Psoas muscle (tissue), 8 donors: Measurements from ENCODE around the gene ASB13. TPM values are rescaled to one million over a fixed set of nuclear protein-coding genes. Genes with fewer than 3 reads are reported as not detected.

Source experiments
- ATAC-seq, 4 donors: fragments of 200-7000 bp; cut with Tn5 transposase; one replicate each; pipeline ENCODE4 v1.9.1; 2020; ENCODE audit warnings: moderate library complexity in 3 of 4, mild to moderate bottlenecking in 2 of 4
- DNase-seq, 2 donors: peaks; one replicate each; pipeline ENCODE4 v3.0.0-alpha.2; 2020
- H3K27ac ChIP-seq: fragments of 200-600 bp; one replicate; pipeline ENCODE4 v1.8.0; 2022
- H3K27me3 ChIP-seq, 3 donors: fragments of 200-600 bp in 1 of 3; one replicate each; pipeline versions ENCODE4 v1.6.1 to v1.8.0; 2013 to 2022; ENCODE audit warnings: low read length in 2 of 3, mild to moderate bottlenecking in 2 of 3, moderate library complexity in 1 of 3; ENCODE audit not compliant: insufficient read depth in 3 of 3
- H3K36me3 ChIP-seq, 2 donors: fragments of 200-600 bp in 1 of 2; one replicate each; pipeline versions ENCODE4 v1.6.1 to v1.8.0; 2013 to 2022; ENCODE audit warnings: low read depth in 1 of 2, mild to moderate bottlenecking in 1 of 2, moderate library complexity in 1 of 2; ENCODE audit not compliant: insufficient read depth in 1 of 2
- H3K4me1 ChIP-seq: fragments of 200-600 bp; one replicate; pipeline ENCODE4 v1.8.0; 2022
- H3K4me3 ChIP-seq: fragments of 200-600 bp; one replicate; pipeline ENCODE4 v1.8.0; 2022; ENCODE audit warnings: mild to moderate bottlenecking
- H3K9me3 ChIP-seq: fragments of 200-600 bp; one replicate; pipeline ENCODE4 v1.8.0; 2022
- WGBS, 3 donors: extraction: QIAGEN DNeasy Blood & Tissue Kit; methylation state at CpG; one replicate each; pipeline versions ENCODE4 v1.1.6 to v1.1.7; 2013; 5-methylcytosine and 5-hydroxymethylcytosine counted together
- intact Hi-C, 2 donors: fragments of 100-400 bp; cut with DNase I; formaldehyde crosslinking; loops; one replicate each; pipeline versions ENCODE4 v1.11.0 to v1.14.2; 2022
- polyA plus RNA-seq, 3 donors: library from polyadenylated mRNA; stranded (reverse); fragments of 200-250 nt; gene quantifications; one replicate each; pipeline ENCODE4 v1.2.3, GENCODE V29; 2013
- total RNA-seq, 4 donors: library from RNA; stranded (reverse); fragmentation: NEBNext Ultra II Directional in 2 of 4; extraction: Animal tissue kit (Norgen Biotek cat#: 25700) in 2 of 4; gene quantifications; one replicate each; pipeline versions ENCODE4 v1.2.1 to v1.2.4, GENCODE V29; 2021 to 2023
- TF ChIP-seq, protein P1 (sequence below): fragments of 200-600 bp; IDR thresholded peaks from one replicate; pipeline ENCODE4 v1.8.0; 2022; ENCODE audit warnings: antibody characterized with exemption
- donor health status: healthy with polysubstance abuse.
- donor health status: DM: no; HTN: no; CAD: no; lungs with moderate emphysema.
- donor health status: Bipolar disorder and iron deficiency.
- donor health status: healthy.
- donor health status: DM: yes; HTN: yes; CAD: no.
- donor health status: DM: no; HTN: no; CAD: no.
- donor health status: DM: no; HTN: no; CAD: no.
- donor health status: DM: yes; HTN: yes; CAD: no.

The ASB13 gene
- total and polyA plus RNA-seq, 7 donors: 9.8 to 20.8 (median 14.2) TPM

DNA sequence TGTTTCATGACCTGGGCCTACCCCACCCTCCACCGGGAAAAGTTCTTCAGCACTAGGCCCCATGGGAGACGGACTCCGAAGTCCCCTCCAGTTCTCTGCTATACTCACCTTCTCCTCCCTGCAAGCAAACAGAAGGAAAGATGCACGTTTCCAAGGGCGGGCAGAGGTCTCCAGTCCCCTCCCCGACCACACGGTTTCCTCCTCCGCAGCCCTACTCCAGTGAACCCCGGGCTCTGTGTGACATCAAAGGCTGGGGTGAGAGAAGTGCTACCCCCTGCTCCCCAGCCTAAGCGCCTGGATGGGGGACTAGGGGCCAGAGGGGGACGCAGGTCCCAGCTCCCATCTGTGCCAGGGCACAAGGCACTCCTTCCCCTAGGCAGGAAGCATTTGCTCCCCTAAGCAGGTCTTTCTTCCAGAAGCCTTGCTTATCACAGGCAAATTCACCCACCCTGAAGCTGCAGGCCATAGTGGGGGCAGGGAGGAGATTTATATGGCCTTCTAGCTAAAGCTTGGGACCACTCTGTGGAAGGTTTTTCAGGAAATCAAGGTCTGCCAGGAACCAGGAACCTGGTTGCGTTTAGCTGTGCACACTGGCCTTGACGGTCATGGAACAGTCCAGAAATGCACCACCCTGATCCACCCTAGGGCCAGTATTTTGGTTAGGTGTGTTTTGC is 52.8 kb downstream of the ASB13 start:
- no peak overlapping the region for H3K27ac ChIP-seq
- H3K9me3 ChIP-seq: no peaks in the 10 kb centered on the region
- intact Hi-C loops: loop anchor here in 1 of 2 donors (5.0 kb wide), 1 partner anchor 151 kb away; no protein-coding TSS in a partner anchor
- DNase-seq (peak in 1 of 2 donors; percentile 20), ATAC-seq (no peak)
- TF ChIP-seq, protein P1, sequence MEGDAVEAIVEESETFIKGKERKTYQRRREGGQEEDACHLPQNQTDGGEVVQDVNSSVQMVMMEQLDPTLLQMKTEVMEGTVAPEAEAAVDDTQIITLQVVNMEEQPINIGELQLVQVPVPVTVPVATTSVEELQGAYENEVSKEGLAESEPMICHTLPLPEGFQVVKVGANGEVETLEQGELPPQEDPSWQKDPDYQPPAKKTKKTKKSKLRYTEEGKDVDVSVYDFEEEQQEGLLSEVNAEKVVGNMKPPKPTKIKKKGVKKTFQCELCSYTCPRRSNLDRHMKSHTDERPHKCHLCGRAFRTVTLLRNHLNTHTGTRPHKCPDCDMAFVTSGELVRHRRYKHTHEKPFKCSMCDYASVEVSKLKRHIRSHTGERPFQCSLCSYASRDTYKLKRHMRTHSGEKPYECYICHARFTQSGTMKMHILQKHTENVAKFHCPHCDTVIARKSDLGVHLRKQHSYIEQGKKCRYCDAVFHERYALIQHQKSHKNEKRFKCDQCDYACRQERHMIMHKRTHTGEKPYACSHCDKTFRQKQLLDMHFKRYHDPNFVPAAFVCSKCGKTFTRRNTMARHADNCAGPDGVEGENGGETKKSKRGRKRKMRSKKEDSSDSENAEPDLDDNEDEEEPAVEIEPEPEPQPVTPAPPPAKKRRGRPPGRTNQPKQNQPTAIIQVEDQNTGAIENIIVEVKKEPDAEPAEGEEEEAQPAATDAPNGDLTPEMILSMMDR: no peak
- 83 to 84% (median 83%) methylated on average over 13 of the region's 13 CpGs for WGBS, 3 donors
- peaks cover 28% of the 10 kb centered on the region for H3K4me1 ChIP-seq
- no peak overlapping the region for H3K4me3 ChIP-seq
- H3K27me3 ChIP-seq: no peaks in the 10 kb centered on the region
- H3K36me3 ChIP-seq: no peaks in the 10 kb centered on the region

DNA sequence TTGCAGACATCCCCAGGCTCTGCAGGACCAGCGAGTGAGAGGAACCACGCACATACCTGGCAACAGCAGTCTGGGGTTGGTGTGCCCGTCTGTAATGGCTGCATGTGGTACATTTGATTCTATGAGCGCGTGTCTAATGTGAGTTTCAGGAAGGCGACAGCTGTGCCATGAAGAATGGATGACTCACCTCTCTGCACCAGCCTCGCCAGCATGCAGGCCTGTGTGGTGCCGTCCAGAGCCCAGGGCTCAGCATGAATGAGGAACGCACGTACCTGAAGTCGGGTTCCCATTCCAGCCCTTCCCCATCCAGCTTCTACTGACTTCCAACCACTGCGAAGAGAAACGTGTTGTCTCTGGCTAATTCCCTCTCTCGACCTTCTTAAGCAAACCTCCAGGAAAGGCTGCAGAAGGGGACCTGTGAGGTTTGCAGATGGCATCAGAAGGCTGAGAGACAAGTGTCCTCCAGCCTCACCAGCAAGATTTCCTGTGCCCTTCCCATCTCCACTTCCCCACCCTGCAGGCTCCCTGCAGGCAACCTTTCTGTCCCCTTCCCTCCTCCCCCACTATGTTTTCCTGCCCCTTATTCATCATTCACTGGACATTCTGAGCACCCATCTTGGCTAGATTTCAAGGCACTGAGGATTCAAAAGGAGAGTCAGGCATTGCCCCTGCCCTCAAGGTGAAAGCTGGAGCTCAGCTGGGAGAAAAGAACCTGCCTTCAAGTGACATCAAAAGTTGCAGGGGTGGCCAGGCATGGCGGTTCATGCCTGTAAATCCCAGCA is 54.3 kb downstream of the ASB13 start:
- intact Hi-C loops: loop anchor here in 1 of 2 donors (5.0 kb wide), 1 partner anchor 150 kb away; no protein-coding TSS in a partner anchor
- H3K27ac ChIP-seq: no peak overlapping the region
- TF ChIP-seq, protein P1: no peak
- H3K36me3 ChIP-seq: no peaks in the 10 kb centered on the region
- H3K9me3 ChIP-seq: no peaks in the 10 kb centered on the region
- H3K27me3 ChIP-seq: no peaks in the 10 kb centered on the region
- no peak overlapping the region for H3K4me3 ChIP-seq
- DNase-seq (peak in 1 of 2 donors; percentile 47), ATAC-seq (peak; percentile 57 to 76 (median 64))
- peaks cover 24% of the 10 kb centered on the region for H3K4me1 ChIP-seq
- WGBS, 3 donors: 60 to 76% (median 60%) methylated on average over 15 of the region's 15 CpGs

DNA sequence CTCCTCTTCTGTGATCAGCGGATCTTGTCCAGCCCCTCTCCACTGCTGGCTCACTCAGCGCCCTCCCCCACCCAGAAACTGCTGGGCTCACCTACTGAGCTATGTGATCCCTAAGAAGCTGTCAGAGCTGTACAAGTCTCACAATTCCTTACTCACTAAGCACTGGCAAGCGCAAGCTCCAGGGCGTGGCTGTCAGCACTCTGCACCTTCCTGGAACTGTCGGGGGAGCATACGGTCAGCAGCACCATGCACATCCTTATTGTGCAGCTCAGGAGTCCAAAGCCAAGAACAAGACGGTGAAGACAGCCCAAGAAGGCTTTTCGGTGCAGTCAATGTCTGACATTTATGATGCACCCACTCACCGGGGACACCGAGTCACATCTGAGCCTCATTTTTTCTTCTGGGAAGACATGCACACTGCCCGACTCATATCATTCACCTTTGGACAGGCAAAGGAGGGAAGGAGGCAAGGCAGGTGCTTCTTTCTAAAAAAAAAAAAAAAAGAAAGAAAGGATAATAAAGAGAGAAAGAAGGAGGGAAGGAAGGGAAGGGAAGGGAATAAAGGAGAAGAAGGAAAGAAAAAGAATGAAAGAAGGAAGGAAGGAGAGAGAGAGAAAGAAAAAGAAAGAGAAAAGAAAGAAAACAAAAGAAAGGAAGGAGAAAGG is 56.3 kb downstream of the ASB13 start:
- no peaks in the 10 kb centered on the region for H3K27me3 ChIP-seq
- H3K27ac ChIP-seq: peak overlapping the region; percentile 47
- intact Hi-C loops: loop anchor here in 1 of 2 donors (5.0 kb wide), 1 partner anchor 148 kb away; no protein-coding TSS in a partner anchor
- H3K4me3 ChIP-seq: no peak overlapping the region
- WGBS, 3 donors: 53 to 67% (median 64%) methylated on average over 11 of the region's 11 CpGs
- ATAC-seq: peak in 3 of 4 donors; percentile 19 to 55 (median 32)
- no peaks in the 10 kb centered on the region for H3K36me3 ChIP-seq
- DNase-seq: peak in 1 of 2 donors; percentile 42
- peaks cover 19% of the 10 kb centered on the region for H3K4me1 ChIP-seq
- H3K9me3 ChIP-seq: no peaks in the 10 kb centered on the region
- TF ChIP-seq, protein P1: no peak

DNA sequence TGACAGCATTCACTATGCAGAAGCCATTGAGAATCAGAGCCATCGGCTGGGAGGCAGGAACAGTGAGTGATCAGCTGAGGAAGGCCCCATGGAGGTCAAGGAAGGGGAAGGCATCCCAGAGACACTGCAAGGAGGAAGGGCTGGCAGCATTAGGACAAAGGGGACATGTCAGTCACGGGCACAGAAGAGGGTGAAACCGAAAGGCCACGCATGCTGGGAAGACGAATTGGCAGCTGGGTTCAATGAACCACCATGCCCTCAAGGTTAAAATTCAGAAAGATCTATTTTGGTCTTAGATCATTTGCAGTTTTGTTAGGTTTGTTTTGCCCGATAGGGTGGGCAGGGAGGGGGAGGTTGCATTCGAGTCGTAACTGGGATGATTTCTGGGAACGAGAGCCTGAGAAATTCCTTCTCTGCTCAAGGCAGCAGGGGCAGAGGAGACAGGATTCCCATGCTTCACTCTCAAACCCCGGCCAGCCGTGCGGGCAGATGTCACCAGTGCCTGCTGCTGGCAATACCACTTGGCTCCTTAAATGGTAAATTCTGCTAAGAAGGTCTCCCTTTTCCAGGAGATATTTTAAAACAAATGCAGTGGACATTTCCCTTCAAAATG is 57.7 kb downstream of the ASB13 start:
- Histone ChIP-seq H3K36me3 (no peaks in the 10 kb centered on the region), H3K4me3 (no peak overlapping the region), H3K4me1 (peaks cover 12% of the 10 kb centered on the region), H3K9me3 (no peaks in the 10 kb centered on the region), H3K27ac (no peak overlapping the region), H3K27me3 (no peaks in the 10 kb centered on the region)
- TF ChIP-seq, protein P1: no peak
- intact Hi-C loops: no loop called here
- WGBS, 3 donors: 51 to 76% (median 62%) methylated on average over 12 of the region's 12 CpGs
- DNase-seq: peak in 1 of 2 donors; percentile 45
- ATAC-seq: no peak
